Right atrium auricular region (tissue), 2 donors: ENCODE data around the gene CNDP2. TPM values are rescaled to one million over a fixed set of nuclear protein-coding genes. Genes with fewer than 3 reads are reported as not detected.

Experiments used
- DNase-seq: peaks from one replicate; pipeline ENCODE4 v3.0.0-alpha.2; 2019; ENCODE audit warnings: low spot score
- H3K27ac ChIP-seq, 2 donors: fragments of 200-600 bp; sonication (generic); 1 replicate in 1 of 2; 2 replicates in 1 of 2; pipeline ENCODE4 v1.5.1; 2016 to 2019
- H3K27me3 ChIP-seq, 2 donors: fragments of 200-600 bp; sonication (generic); one replicate each; pipeline versions ENCODE4 v1.5.1 to v1.6.0; 2017 to 2019
- H3K36me3 ChIP-seq: fragments of 200-600 bp; sonication (generic); one replicate; pipeline ENCODE4 v1.5.1; 2016
- H3K4me1 ChIP-seq, 2 donors: fragments of 200-600 bp; sonication (generic); one replicate each; pipeline versions ENCODE4 v1.5.1 to v1.6.0; 2017 to 2019
- H3K4me3 ChIP-seq, 2 donors: fragments of 200-600 bp; sonication (generic); 1 replicate in 1 of 2; 2 replicates in 1 of 2; pipeline ENCODE4 v1.5.1; 2017 to 2019; ENCODE audit warnings: mild to moderate bottlenecking in 1 of 2, moderate library complexity in 1 of 2
- H3K9me3 ChIP-seq, 2 donors: fragments of 200-600 bp; sonication (generic); one replicate each; pipeline ENCODE4 v1.5.1; 2019
- total RNA-seq, 2 donors: library from RNA; depleted of rRNA; stranded (reverse); fragments of >200 nt; gene quantifications; one replicate each; pipeline ENCODE4 v1.1.0, GENCODE V29; 2016
- TF ChIP-seq, protein P1 (sequence below), 2 donors: fragments of 200-600 bp; sonication (generic); IDR thresholded peaks; one replicate each; pipeline ENCODE4 v1.5.1; 2019; ENCODE audit warnings: antibody characterized with exemption in 2 of 2

CNDP2 gene
- total RNA-seq, 2 donors from 2014 or later: 31.2 to 62.6 TPM

DNA sequence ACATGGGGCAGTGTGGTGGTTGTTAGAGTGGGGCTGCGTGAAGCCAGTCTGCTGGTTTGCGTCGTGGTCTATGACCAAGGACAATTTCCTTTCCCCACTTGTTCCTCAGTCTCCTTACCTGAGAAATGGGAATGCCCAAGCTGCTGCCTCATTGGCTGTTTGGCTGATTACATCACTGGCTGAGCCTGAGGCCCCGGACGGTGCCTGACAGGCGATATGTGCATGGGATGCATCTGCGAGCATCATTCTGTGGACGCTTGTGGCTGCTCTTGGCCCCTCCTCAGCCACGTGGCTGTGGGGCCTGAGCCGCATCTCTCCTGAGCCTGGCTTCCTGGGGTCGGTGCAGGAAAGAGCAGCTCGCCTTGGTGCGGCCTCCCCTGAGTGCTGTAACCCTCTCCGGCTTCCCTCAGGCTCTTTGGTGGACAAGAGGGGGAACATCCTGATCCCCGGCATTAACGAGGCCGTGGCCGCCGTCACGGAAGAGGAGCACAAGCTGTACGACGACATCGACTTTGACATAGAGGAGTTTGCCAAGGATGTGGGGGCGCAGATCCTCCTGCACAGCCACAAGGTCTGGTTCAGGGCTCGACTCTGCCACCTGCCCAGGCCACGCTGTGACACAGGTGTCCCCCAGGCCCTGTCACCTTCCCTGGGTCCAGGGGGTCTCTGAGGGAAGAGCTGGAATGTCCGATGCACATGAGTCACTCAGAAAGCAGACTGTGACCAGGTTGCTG lies 17.2 kb downstream of the CNDP2 start:
- H3K4me3 ChIP-seq: no peak overlapping the region
- TF ChIP-seq, protein P1, sequence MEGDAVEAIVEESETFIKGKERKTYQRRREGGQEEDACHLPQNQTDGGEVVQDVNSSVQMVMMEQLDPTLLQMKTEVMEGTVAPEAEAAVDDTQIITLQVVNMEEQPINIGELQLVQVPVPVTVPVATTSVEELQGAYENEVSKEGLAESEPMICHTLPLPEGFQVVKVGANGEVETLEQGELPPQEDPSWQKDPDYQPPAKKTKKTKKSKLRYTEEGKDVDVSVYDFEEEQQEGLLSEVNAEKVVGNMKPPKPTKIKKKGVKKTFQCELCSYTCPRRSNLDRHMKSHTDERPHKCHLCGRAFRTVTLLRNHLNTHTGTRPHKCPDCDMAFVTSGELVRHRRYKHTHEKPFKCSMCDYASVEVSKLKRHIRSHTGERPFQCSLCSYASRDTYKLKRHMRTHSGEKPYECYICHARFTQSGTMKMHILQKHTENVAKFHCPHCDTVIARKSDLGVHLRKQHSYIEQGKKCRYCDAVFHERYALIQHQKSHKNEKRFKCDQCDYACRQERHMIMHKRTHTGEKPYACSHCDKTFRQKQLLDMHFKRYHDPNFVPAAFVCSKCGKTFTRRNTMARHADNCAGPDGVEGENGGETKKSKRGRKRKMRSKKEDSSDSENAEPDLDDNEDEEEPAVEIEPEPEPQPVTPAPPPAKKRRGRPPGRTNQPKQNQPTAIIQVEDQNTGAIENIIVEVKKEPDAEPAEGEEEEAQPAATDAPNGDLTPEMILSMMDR (IDR thresholded peaks at IDR 0.05): no peak
- no peaks in the 10 kb centered on the region for H3K4me1 ChIP-seq
- no peak for DNase-seq
- no peak overlapping the region for H3K27ac ChIP-seq
- H3K9me3 ChIP-seq: no peaks in the 10 kb centered on the region
- peaks cover 82% of the 10 kb centered on the region for H3K36me3 ChIP-seq
- H3K27me3 ChIP-seq: no peaks in the 10 kb centered on the region

DNA sequence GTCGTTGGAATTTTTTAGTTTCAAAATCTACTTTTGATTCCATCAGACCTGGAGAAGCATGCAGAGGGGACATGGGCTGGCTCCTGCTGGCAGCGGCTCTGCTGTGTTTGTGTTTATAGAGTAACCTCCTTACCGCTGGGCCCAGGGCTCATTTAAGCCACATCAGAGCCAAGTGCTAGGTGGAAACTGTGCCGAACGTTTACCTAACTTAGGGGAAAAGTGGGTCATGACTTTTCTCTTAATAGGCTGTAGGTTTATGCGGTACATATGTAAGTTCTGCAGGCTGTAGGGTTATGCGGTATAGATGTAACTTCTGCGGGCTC lies 17.7 kb downstream of the CNDP2 start:
- Histone ChIP-seq H3K4me1 (no peaks in the 10 kb centered on the region), H3K27ac (no peak overlapping the region), H3K36me3 (peaks cover 82% of the 10 kb centered on the region), H3K4me3 (no peak overlapping the region), H3K9me3 (no peaks in the 10 kb centered on the region), H3K27me3 (no peaks in the 10 kb centered on the region)
- no peak for DNase-seq
- TF ChIP-seq, protein P1 (IDR thresholded peaks at IDR 0.05): no peak

DNA sequence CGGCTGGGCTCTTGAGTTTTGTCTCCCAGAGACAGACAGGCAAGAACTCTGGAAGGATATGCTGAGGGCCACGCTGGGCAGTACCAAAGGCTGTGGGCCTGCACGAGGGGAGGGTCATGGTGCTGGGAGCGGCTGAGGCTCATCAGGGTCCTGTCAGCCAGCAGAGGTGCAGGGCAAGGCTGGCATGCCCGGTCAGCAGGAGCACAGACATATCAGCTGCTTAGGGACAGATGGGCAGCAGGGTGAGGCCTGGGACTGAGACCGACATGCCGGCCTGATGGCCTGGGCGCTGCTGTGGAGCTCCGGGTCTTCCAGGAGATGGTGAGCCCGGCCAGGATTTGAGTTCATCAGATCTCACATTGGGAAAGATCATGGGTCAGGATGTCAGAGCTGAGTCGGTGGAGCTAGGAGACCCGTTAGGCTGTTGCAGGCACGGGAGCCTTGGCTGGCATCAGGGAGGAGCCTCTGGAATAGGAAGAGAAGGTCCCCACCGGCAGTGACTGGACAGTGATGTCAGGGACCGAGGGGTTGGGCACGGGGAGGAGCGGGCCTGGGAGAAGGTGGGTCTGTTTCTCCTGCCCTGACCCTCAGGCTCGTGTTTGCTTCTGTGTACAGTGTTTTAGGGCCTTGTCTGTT lies 18.8 kb downstream of the CNDP2 start:
- no peaks in the 10 kb centered on the region for H3K27me3 ChIP-seq
- no peak for DNase-seq
- peaks cover 84% of the 10 kb centered on the region for H3K36me3 ChIP-seq
- H3K9me3 ChIP-seq: no peaks in the 10 kb centered on the region
- TF ChIP-seq, protein P1 (IDR thresholded peaks at IDR 0.05): no peak
- H3K4me3 ChIP-seq: no peak overlapping the region
- H3K27ac ChIP-seq: no peak overlapping the region
- H3K4me1 ChIP-seq: no peaks in the 10 kb centered on the region

DNA sequence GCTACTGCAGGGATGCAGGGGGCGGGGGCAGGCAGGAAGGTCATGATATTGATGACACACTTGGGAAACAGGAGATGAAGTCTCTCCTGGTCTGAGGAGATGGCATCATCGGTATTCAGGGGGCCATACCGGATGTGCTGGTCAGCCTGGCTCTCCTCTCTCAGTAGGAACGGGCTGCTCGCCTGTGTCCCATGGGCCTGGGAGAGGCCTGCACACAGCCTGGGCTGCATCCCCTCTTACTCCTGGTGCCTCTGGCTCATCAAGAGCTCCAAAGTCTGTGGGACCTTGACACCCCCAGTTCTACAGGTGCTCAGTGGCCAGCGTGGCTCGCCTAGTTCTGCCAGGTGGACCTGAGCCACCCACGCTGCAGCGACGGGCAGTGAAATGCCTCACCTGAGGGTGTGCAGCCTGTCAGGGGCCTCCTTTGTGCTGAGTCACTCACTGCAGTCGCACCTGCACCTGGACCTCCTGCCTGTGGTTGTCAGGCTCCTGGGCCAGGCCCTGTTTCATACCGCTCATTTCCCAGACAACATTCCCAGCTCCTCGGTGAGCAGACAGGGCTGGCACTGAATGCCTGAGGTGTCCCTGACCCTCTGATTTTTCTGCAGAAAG lies 19.6 kb downstream of the CNDP2 start:
- H3K36me3 ChIP-seq: peaks cover 84% of the 10 kb centered on the region
- no peak for DNase-seq
- TF ChIP-seq, protein P1 (IDR thresholded peaks at IDR 0.05): no peak

DNA sequence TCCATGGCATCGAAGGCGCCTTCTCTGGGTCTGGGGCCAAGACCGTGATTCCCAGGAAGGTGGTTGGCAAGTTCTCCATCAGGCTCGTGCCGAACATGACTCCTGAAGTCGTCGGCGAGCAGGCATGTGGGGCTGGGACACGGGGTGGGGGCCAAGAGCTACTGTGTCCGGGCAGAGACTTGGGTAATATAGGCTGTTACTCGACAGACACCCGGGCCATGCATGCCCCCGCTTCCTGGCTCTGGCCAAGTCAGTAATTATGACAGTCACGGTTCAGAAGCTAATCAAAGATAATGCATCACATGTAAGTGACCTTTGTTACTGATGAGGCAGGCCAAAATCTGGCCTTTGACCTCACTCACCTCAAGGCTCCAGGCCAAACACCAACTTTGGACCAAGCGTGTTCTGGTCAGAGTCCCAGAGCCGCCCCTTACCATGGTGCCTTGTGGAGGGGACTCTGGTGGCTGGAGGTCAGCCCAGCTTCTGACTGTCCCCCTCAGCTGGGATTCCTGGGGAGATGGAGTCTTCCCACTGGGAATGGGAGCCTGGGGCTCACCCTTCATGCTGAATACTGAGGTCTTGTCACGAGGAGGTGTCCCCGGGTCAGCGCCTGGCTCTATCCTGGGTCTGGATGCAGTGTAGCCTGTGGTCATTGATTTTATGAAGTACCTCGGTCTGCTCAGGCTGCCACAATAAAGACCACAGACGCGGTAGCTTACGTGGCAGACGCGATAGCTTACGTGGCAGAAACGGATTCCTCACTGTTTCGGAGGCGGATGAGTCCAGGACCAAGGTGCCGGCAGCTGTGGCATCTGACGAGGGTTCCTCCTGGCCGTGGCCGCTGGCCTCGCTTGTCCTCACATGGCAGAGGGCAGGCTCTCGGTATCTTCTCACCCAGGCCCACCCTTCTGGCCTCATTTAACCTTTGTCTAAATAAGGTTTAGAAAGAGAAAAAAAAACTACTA lies 20.4 kb downstream of the CNDP2 start:
- Histone ChIP-seq H3K36me3 (peaks cover 79% of the 10 kb centered on the region), H3K4me3 (no peak overlapping the region), H3K27me3 (no peaks in the 10 kb centered on the region), H3K4me1 (no peaks in the 10 kb centered on the region), H3K9me3 (no peaks in the 10 kb centered on the region), H3K27ac (no peak overlapping the region)
- TF ChIP-seq, protein P1 (IDR thresholded peaks at IDR 0.05): no peak
- DNase-seq: no peak

More for the DNA sequence above, 19.6 kb downstream of the CNDP2 start:
- Histone ChIP-seq H3K27me3 (no peaks in the 10 kb centered on the region), H3K27ac (no peak overlapping the region), H3K9me3 (no peaks in the 10 kb centered on the region), H3K4me1 (no peaks in the 10 kb centered on the region), H3K4me3 (no peak overlapping the region)
